ENCODE results near the gene ZNF284.
A peak's percentile ranks its signal among the peaks of the same experiment; 100 is the strongest.

Gene ZNF284

DNA sequence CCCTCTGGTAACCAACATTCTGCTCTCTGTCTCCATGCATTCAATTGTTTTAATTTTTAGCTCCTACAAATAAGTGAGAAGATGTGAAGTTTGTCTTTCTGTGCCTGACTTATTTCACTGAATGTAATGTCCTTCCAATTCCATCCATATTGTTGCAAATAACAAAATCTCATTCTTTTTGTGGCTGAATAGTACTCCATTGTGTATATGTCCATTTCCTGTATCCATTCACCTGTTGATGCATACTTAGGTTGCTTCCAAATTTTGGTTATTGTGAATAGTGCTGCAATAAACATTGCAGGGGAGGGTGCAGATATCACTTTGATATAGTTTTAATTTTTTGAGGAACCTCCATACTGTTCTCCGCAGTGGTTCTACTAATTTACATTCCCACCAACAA lies 2.5 kb upstream of the ZNF284 start:
- no peak for DNase-seq (ENCODE audit: low read depth)
- no peak overlapping the region for H3K4me3 ChIP-seq (ENCODE audit: control insufficient read depth, low read depth, low read length)
- TF ChIP-seq CTCF (IDR thresholded peaks at IDR 0.05; ENCODE audit: control insufficient read depth, insufficient read depth, low read depth, low read length, missing control alignments) = no peak

DNA sequence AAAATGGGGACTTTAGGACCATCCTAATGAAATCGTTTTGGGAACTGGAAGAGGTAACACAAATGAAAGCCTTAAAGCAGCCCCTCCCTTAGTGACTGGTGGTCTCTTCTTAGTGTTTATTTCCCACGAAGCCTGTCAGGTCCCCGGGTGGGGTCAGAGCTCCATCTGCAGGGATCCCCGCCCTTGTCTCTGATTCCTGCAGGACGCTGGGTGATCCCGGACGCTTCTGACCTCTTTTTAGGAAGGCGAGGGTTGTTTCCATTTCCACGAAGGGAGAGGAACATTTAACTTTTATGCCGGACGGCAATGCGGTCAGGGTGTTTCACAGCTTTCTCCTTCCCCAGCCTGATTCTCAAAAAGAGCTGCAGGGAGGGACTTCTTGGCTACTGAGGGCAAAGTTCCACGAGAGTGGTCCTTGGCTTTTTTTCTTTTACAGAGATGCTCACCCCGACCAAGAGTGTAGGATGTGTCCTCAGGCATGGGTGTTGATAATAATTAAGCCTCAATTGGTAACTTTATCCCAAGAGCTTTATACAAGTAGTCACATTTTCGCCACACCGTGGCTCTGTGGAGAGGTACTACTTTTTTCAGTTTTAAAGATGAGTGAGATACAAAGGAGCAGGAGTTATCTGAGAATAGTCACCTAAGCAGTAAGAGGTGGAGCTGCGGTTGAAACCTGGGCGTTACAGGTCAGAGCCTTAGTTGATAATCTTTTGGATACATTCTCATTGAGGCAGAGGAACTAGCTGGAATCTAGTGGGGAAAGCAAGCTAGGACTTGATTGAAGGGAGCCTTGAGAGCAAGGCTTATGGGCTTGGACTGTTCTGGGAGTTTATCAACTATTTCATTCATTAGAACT lies 813 bp downstream of the ZNF284 start:
- H3K4me3 ChIP-seq (ENCODE audit: control insufficient read depth, low read depth, low read length) = peak overlapping the region; percentile 84
- no peak for TF ChIP-seq CTCF (IDR thresholded peaks at IDR 0.05; ENCODE audit: control insufficient read depth, insufficient read depth, low read depth, low read length, missing control alignments)
- DNase-seq (ENCODE audit: low read depth) = no peak

- no peak for TF ChIP-seq CTCF (IDR thresholded peaks at IDR 0.05; ENCODE audit: control insufficient read depth, insufficient read depth, low read depth, low read length, missing control alignments)
These were observed 4.4 kb downstream of the ZNF284 start for GRCh38 chr19:44076325-44076724.

DNA sequence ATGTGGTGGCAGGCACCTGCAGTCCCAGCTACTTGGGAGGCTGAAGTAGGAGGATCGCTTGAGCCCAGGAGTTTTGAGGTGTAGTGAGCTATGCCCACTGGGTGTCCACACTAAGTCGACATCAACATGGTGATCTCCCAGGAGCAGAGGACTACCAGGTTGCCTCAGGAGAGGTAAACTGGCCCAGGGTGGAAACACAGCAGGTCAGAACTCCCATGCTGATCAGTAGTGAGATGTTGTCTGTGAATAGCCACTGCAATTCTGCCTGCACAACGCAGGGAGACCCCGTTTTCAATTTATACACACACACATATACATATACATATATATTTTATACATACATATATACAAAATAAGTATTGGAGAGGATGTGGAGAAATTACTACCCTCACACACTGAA lies 20.1 kb downstream of the ZNF284 start:
- no peak for TF ChIP-seq CTCF (IDR thresholded peaks at IDR 0.05; ENCODE audit: control insufficient read depth, insufficient read depth, low read depth, low read length, missing control alignments)
- no peak overlapping the region for H3K4me3 ChIP-seq (ENCODE audit: control insufficient read depth, low read depth, low read length)
- no peak for DNase-seq (ENCODE audit: low read depth)

More at GRCh38 chr19:44076325-44076724, 4.4 kb downstream of the ZNF284 start:
- no peak for DNase-seq (ENCODE audit: low read depth)
- H3K4me3 ChIP-seq (ENCODE audit: control insufficient read depth, low read depth, low read length) = no peak overlapping the region

GRCh38 chr19:44093931-44094765 lies 22.2 kb downstream of the ZNF284 start, which contains the start of gene ZNF224:
Gene ZNF224, plus strand, starts transcription at chr19:44094361. Its CDS starts 3,513 bp downstream, at chr19:44097874.
- no peak for TF ChIP-seq CTCF (IDR thresholded peaks at IDR 0.05; ENCODE audit: control insufficient read depth, insufficient read depth, low read depth, low read length, missing control alignments)
- peak within 1 kb of the TSS; percentile 99 for H3K4me3 ChIP-seq (ENCODE audit: control insufficient read depth, low read depth, low read length)
- DNase-seq (ENCODE audit: low read depth) = peak; percentile 51

GRCh38 chr19:44107751-44108150 lies 35.8 kb downstream of the ZNF284 start:
- no peak for TF ChIP-seq CTCF (IDR thresholded peaks at IDR 0.05; ENCODE audit: control insufficient read depth, insufficient read depth, low read depth, low read length, missing control alignments)
- H3K4me3 ChIP-seq (ENCODE audit: control insufficient read depth, low read depth, low read length) = no peak overlapping the region
- no peak for DNase-seq (ENCODE audit: low read depth)

Data from AG09309 (cell line).